H9 (cell line): ENCODE measurements around the gene YOD1. TPM values are rescaled to one million over a fixed set of nuclear protein-coding genes. Genes with fewer than 3 reads are reported as not detected.

Experiments used
- DNase-seq: peaks from one replicate; pipeline ENCODE4 v3.0.0-alpha.2; 2017
- H2AFZ ChIP-seq: one replicate; pipeline ENCODE4 v1.6.1; 2013; ENCODE audit warnings: mild to moderate bottlenecking, low read length, control low read depth, moderate library complexity
- H2AK5ac ChIP-seq: 2 replicates; pipeline ENCODE4 v1.6.1; 2013; ENCODE audit warnings: low read length, control low read depth, mixed read lengths; ENCODE audit not compliant: insufficient read length
- H2BK120ac ChIP-seq: one replicate; pipeline ENCODE4 v1.6.1; 2013; ENCODE audit warnings: low read depth, mild to moderate bottlenecking, low read length, control low read depth, inconsistent platforms; ENCODE audit not compliant: poor library complexity, severe bottlenecking
- H2BK12ac ChIP-seq: 2 replicates; pipeline ENCODE4 v1.6.1; 2013; ENCODE audit warnings: low read length, control low read depth, mixed read lengths, low read depth; ENCODE audit not compliant: insufficient read length
- H2BK15ac ChIP-seq: 2 replicates; pipeline ENCODE4 v1.6.1; 2013; ENCODE audit warnings: low read depth, low read length, control low read depth
- H2BK20ac ChIP-seq: one replicate; pipeline ENCODE4 v1.6.1; 2013; ENCODE audit warnings: low read depth, mild to moderate bottlenecking, low read length, control low read depth, inconsistent platforms; ENCODE audit not compliant: poor library complexity, severe bottlenecking
- H2BK5ac ChIP-seq: 2 replicates; pipeline ENCODE4 v1.6.1; 2013; ENCODE audit warnings: low read length, control low read depth, mixed read lengths; ENCODE audit not compliant: insufficient read length
- H3K14ac ChIP-seq: 2 replicates; pipeline ENCODE4 v1.6.1; 2013; ENCODE audit warnings: low read length, control low read depth; ENCODE audit not compliant: insufficient read depth
- H3K18ac ChIP-seq: 2 replicates; pipeline ENCODE4 v1.6.1; 2013; ENCODE audit warnings: low read depth, mild to moderate bottlenecking, mixed read lengths, low read length, control low read depth; ENCODE audit not compliant: insufficient read length
- H3K23ac ChIP-seq: 2 replicates; pipeline ENCODE4 v1.6.1; 2013; ENCODE audit warnings: low read length, control low read depth, mixed read lengths, low read depth; ENCODE audit not compliant: insufficient read length
- H3K23me2 ChIP-seq: 2 replicates; pipeline ENCODE4 v1.6.1; 2013; ENCODE audit warnings: low read depth, mild to moderate bottlenecking, mixed read lengths, low read length, control low read depth; ENCODE audit not compliant: insufficient read length, poor library complexity, severe bottlenecking
- H3K27ac ChIP-seq: 2 replicates; pipeline ENCODE4 v1.5.1; 2013; ENCODE audit warnings: low read length, control low read depth, mixed read lengths, low read depth; ENCODE audit not compliant: insufficient read length
- H3K27me3 ChIP-seq: 2 replicates; pipeline ENCODE4 v1.6.1; 2013; ENCODE audit warnings: low read length, control low read depth, inconsistent platforms; ENCODE audit not compliant: insufficient read depth
- H3K4ac ChIP-seq: 2 replicates; pipeline ENCODE4 v1.6.1; 2013; ENCODE audit warnings: low read depth, mild to moderate bottlenecking, control low read depth, inconsistent platforms, low read length, moderate library complexity
- H3K4me1 ChIP-seq: 2 replicates; pipeline ENCODE4 v1.6.1; 2013; ENCODE audit warnings: low read length, control low read depth, inconsistent platforms; ENCODE audit not compliant: insufficient read depth
- H3K4me2 ChIP-seq: 2 replicates; pipeline ENCODE4 v1.6.1; 2013; ENCODE audit warnings: low read length, control low read depth, mixed read lengths; ENCODE audit not compliant: insufficient read length, insufficient read depth
- H3K56ac ChIP-seq: 2 replicates; pipeline ENCODE4 v1.6.1; 2013; ENCODE audit warnings: low read depth, mild to moderate bottlenecking, mixed read lengths, low read length, control low read depth; ENCODE audit not compliant: insufficient read length
- H3K79me1 ChIP-seq: 2 replicates; pipeline ENCODE4 v1.6.1; 2013; ENCODE audit warnings: low read depth, mild to moderate bottlenecking, moderate library complexity, low read length, control low read depth, inconsistent platforms; ENCODE audit not compliant: insufficient read depth, poor library complexity, severe bottlenecking
- H3K79me2 ChIP-seq: 2 replicates; pipeline ENCODE4 v1.6.1; 2013; ENCODE audit warnings: low read length, control low read depth, inconsistent platforms; ENCODE audit not compliant: insufficient read depth
- H3K9ac ChIP-seq: 2 replicates; pipeline ENCODE4 v1.6.1; 2013; ENCODE audit warnings: low read length, control low read depth, mixed read lengths; ENCODE audit not compliant: insufficient read length; ENCODE audit errors: extremely low read depth
- H3K9me3 ChIP-seq: one replicate; pipeline ENCODE4 v1.6.1; 2013; ENCODE audit warnings: low read depth, low read length, inconsistent platforms; ENCODE audit not compliant: control insufficient read depth
- H3T11ph ChIP-seq: one replicate; pipeline ENCODE4 v1.6.1; 2013; ENCODE audit warnings: mild to moderate bottlenecking, low read length, control low read depth, inconsistent platforms
- H4K20me1 ChIP-seq: one replicate; pipeline ENCODE4 v1.6.1; 2013; ENCODE audit not compliant: control insufficient read depth, insufficient read length, insufficient read depth
- H4K5ac ChIP-seq: 2 replicates; pipeline ENCODE4 v1.6.1; 2013; ENCODE audit warnings: low read depth, mild to moderate bottlenecking, mixed read lengths, low read length, control low read depth; ENCODE audit not compliant: insufficient read length
- H4K8ac ChIP-seq: replicated peaks from 2 replicates; pipeline ENCODE4 v1.6.1; 2013; ENCODE audit warnings: low read length, control low read depth, mixed read lengths, low read depth; ENCODE audit not compliant: insufficient read length
- H4K91ac ChIP-seq: 2 replicates; pipeline ENCODE4 v1.6.1; 2013; ENCODE audit warnings: low read depth, mild to moderate bottlenecking, moderate library complexity, mixed read lengths, low read length, control low read depth; ENCODE audit not compliant: insufficient read length
- H3K27ac Mint-ChIP-seq, 3 experiments: 2 replicates in 2 of 3; 3 replicates in 1 of 3; pipeline ENCODE4 v1.8.0; 2020 to 2021; ENCODE audit warnings: mixed read lengths in 3 of 3, mild to moderate bottlenecking in 1 of 3, moderate library complexity in 1 of 3
- H3K27me3 Mint-ChIP-seq: 2 replicates; pipeline ENCODE4 v1.8.0; 2021; ENCODE audit warnings: low read depth, mild to moderate bottlenecking, moderate library complexity, mixed read lengths
- H3K36me3 Mint-ChIP-seq, 3 experiments: 2 replicates in 2 of 3; 3 replicates in 1 of 3; pipeline ENCODE4 v1.8.0; 2020 to 2021; ENCODE audit warnings: low read depth in 3 of 3, mixed read lengths in 3 of 3; ENCODE audit not compliant: insufficient read depth in 1 of 3
- H3K4me1 Mint-ChIP-seq, 2 experiments: 2 replicates each; pipeline ENCODE4 v1.8.0; 2020; ENCODE audit warnings: mixed read lengths in 2 of 2
- H3K4me3 Mint-ChIP-seq, 2 experiments: 2 replicates in 1 of 2; 3 replicates in 1 of 2; pipeline ENCODE4 v1.8.0; 2020 to 2021; ENCODE audit warnings: mild to moderate bottlenecking in 2 of 2, mixed read lengths in 2 of 2, moderate library complexity in 1 of 2
- H3K9me3 Mint-ChIP-seq, 2 experiments: 2 replicates in 1 of 2; 3 replicates in 1 of 2; pipeline ENCODE4 v1.8.0; 2020; ENCODE audit warnings: mild to moderate bottlenecking in 2 of 2, mixed read lengths in 2 of 2, moderate library complexity in 1 of 2
- CTCF ChIP-seq: fragments of 200-600 bp; sonication (generic); conservative IDR thresholded peaks from 3 replicates; pipeline ENCODE4 v1.8.0; 2021; ENCODE audit warnings: antibody characterized with exemption, mild to moderate bottlenecking
- WGBS: extraction: QIAGEN DNeasy Blood & Tissue Kit; methylation state at CpG from one replicate; pipeline ENCODE4 v1.1.7; 2013; ENCODE audit warnings: missing lambda C conversion rate, low lambda C conversion rate, mixed read lengths; ENCODE audit not compliant: insufficient read length; ENCODE audit errors: extremely low coverage; 5-methylcytosine and 5-hydroxymethylcytosine counted together
- total RNA-seq: library from RNA; stranded (reverse); gene quantifications from 2 replicates; pipeline ENCODE4 v1.2.1, GENCODE V29; 2021

YOD1 gene
- total RNA-seq, 1 experiment from 2014 or later = 8.6 TPM

- no CpG with 5 or more reads among the region's 5 CpGs for WGBS
- no peaks in the 10 kb centered on the region for H3K9me3 Mint-ChIP-seq
- H2BK12ac ChIP-seq = no peak overlapping the region
- no peaks in the 10 kb centered on the region for H3K79me1 ChIP-seq
- H3K27me3 ChIP-seq = no peaks in the 10 kb centered on the region
- no peak overlapping the region for H4K5ac ChIP-seq
- no peak overlapping the region for H3K4me2 ChIP-seq
- no peak overlapping the region for H3K27ac ChIP-seq
- H3K4me1 Mint-ChIP-seq = peaks cover 0 to 8% of the 10 kb centered on the region in 2 experiments; a peak in 1 of 4 replicates
- H3K4ac ChIP-seq = no peak overlapping the region
- no peak for DNase-seq
- H4K8ac ChIP-seq = no peak overlapping the region
- no peak overlapping the region for H3K9ac ChIP-seq
- no peaks in the 10 kb centered on the region for H4K20me1 ChIP-seq
- H3K4me1 ChIP-seq = no peaks in the 10 kb centered on the region
- no peaks in the 10 kb centered on the region for H3K79me2 ChIP-seq
- no peak overlapping the region for H2BK15ac ChIP-seq
- H2AFZ ChIP-seq = no peak overlapping the region
- H2BK5ac ChIP-seq = no peak overlapping the region
- H3K23ac ChIP-seq = no peak overlapping the region
- H4K91ac ChIP-seq = no peak overlapping the region
- no peak overlapping the region for H3K27ac Mint-ChIP-seq
- no peaks in the 10 kb centered on the region for H3K9me3 ChIP-seq
- TF ChIP-seq CTCF = no peak
- H2AK5ac ChIP-seq = no peak overlapping the region
- H3K18ac ChIP-seq = no peak overlapping the region
- H3K14ac ChIP-seq = no peak overlapping the region
- no peaks in the 10 kb centered on the region for H3K27me3 Mint-ChIP-seq
- no peak overlapping the region for H3T11ph ChIP-seq
- no peak overlapping the region for H2BK20ac ChIP-seq
- H3K56ac ChIP-seq = no peak overlapping the region
- H3K4me3 Mint-ChIP-seq = no peak overlapping the region
- H2BK120ac ChIP-seq = no peak overlapping the region
- H3K36me3 Mint-ChIP-seq = peaks cover 0 to 7% (median 6%) of the 10 kb centered on the region in 3 experiments; a peak in 5 of 7 replicates
- no peaks in the 10 kb centered on the region for H3K23me2 ChIP-seq
Observed at GRCh38 chr1:207076181-207076955, 25.4 kb upstream of the YOD1 start.
